Effector memory CD4-positive, alpha-beta T cell (primary cell): ENCODE data around the gene OGDH.
A peak's percentile ranks its signal among the peaks of the same experiment; 100 is the strongest.

Experiments used
- DNase-seq, 3 donors: peaks; one replicate each; pipeline ENCODE4 v3.0.0-alpha.2; 2020
- H3K27ac ChIP-seq: 2 replicates; pipeline ENCODE4 v1.7.0; 2013; ENCODE audit warnings: mild to moderate bottlenecking, low read length, moderate library complexity; ENCODE audit not compliant: insufficient read depth, poor library complexity, severe bottlenecking
- H3K27me3 ChIP-seq: replicated peaks from 2 replicates; pipeline ENCODE4 v1.7.0; 2013; ENCODE audit warnings: mild to moderate bottlenecking, low read length; ENCODE audit not compliant: insufficient read depth, control insufficient read depth, poor library complexity, severe bottlenecking
- H3K36me3 ChIP-seq: 2 replicates; pipeline ENCODE4 v1.7.0; 2013; ENCODE audit warnings: mild to moderate bottlenecking, low read length, moderate library complexity; ENCODE audit not compliant: control insufficient read depth, insufficient read depth
- H3K4me1 ChIP-seq: 2 replicates; pipeline ENCODE4 v1.7.0; 2013; ENCODE audit warnings: low read length, mild to moderate bottlenecking; ENCODE audit not compliant: control insufficient read depth, insufficient read depth, poor library complexity, severe bottlenecking
- H3K4me3 ChIP-seq: 2 replicates; pipeline ENCODE4 v1.7.0; 2013; ENCODE audit warnings: low read length, low read depth, mild to moderate bottlenecking; ENCODE audit not compliant: insufficient read depth, poor library complexity, severe bottlenecking
- H3K9me3 ChIP-seq: 2 replicates; pipeline ENCODE4 v1.7.0; 2013; ENCODE audit warnings: mild to moderate bottlenecking, low read length, moderate library complexity; ENCODE audit not compliant: control insufficient read depth

Gene OGDH

GRCh38 chr7:44629829-44630522, 23.5 kb downstream of the OGDH start:
- Histone ChIP-seq H3K27me3 (no peaks in the 10 kb centered on the region), H3K27ac (peak overlapping the region; percentile 98), H3K4me3 (no peak overlapping the region), H3K36me3 (peaks cover 8% of the 10 kb centered on the region), H3K4me1 (peaks cover 78% of the 10 kb centered on the region), H3K9me3 (no peaks in the 10 kb centered on the region)
- DNase-seq = no peak

- Histone ChIP-seq H3K4me1 (peaks cover 78% of the 10 kb centered on the region), H3K27ac (peak overlapping the region; percentile 98), H3K27me3 (no peaks in the 10 kb centered on the region), H3K4me3 (no peak overlapping the region), H3K9me3 (no peaks in the 10 kb centered on the region), H3K36me3 (peaks cover 8% of the 10 kb centered on the region)
- DNase-seq = no peak
Observed at GRCh38 chr7:44630792-44631457, 24.5 kb downstream of the OGDH start.

- H3K4me1 ChIP-seq = peaks cover 78% of the 10 kb centered on the region
- peak overlapping the region; percentile 98 for H3K27ac ChIP-seq
- H3K4me3 ChIP-seq = peak overlapping the region; percentile 22
- peak in 2 of 3 donors; percentile 26 to 45 for DNase-seq
- peaks cover 3% of the 10 kb centered on the region for H3K36me3 ChIP-seq
- H3K9me3 ChIP-seq = no peaks in the 10 kb centered on the region
- H3K27me3 ChIP-seq = no peaks in the 10 kb centered on the region
Observed at GRCh38 chr7:44631458-44632115, 25.2 kb downstream of the OGDH start.

GRCh38 chr7:44632196-44632595, 25.8 kb downstream of the OGDH start:
- no peaks in the 10 kb centered on the region for H3K36me3 ChIP-seq
- H3K9me3 ChIP-seq = no peaks in the 10 kb centered on the region
- no peaks in the 10 kb centered on the region for H3K27me3 ChIP-seq
- peak overlapping the region; percentile 98 for H3K27ac ChIP-seq
- H3K4me3 ChIP-seq = peak overlapping the region; percentile 22
- no peak for DNase-seq
- H3K4me1 ChIP-seq = peaks cover 82% of the 10 kb centered on the region

- Histone ChIP-seq H3K27me3 (no peaks in the 10 kb centered on the region), H3K27ac (peak overlapping the region; percentile 98), H3K9me3 (no peaks in the 10 kb centered on the region), H3K4me1 (peaks cover 96% of the 10 kb centered on the region), H3K4me3 (no peak overlapping the region), H3K36me3 (no peaks in the 10 kb centered on the region)
- peak; percentile 70 to 75 (median 75) for DNase-seq
Observed at GRCh38 chr7:44633254-44634186, 27.1 kb downstream of the OGDH start.

- H3K27me3 ChIP-seq = no peaks in the 10 kb centered on the region
- no peak overlapping the region for H3K4me3 ChIP-seq
- H3K36me3 ChIP-seq = no peaks in the 10 kb centered on the region
- H3K4me1 ChIP-seq = peaks cover 99% of the 10 kb centered on the region
- DNase-seq = no peak
- no peaks in the 10 kb centered on the region for H3K9me3 ChIP-seq
- peak overlapping the region; percentile 98 for H3K27ac ChIP-seq
Observed at GRCh38 chr7:44634187-44634838, 27.9 kb downstream of the OGDH start.

- peak overlapping the region; percentile 98 for H3K27ac ChIP-seq
- H3K9me3 ChIP-seq = no peaks in the 10 kb centered on the region
- H3K4me1 ChIP-seq = peaks cover 100% of the 10 kb centered on the region
- H3K4me3 ChIP-seq = no peak overlapping the region
- peak in 1 of 3 donors; percentile 16 for DNase-seq
- no peaks in the 10 kb centered on the region for H3K36me3 ChIP-seq
- H3K27me3 ChIP-seq = no peaks in the 10 kb centered on the region
Observed at GRCh38 chr7:44634839-44635591, 28.6 kb downstream of the OGDH start.

- H3K27ac ChIP-seq = peak overlapping the region; percentile 98
- no peaks in the 10 kb centered on the region for H3K9me3 ChIP-seq
- no peaks in the 10 kb centered on the region for H3K36me3 ChIP-seq
- H3K4me1 ChIP-seq = peaks cover 97% of the 10 kb centered on the region
- no peak for DNase-seq
- no peaks in the 10 kb centered on the region for H3K27me3 ChIP-seq
- no peak overlapping the region for H3K4me3 ChIP-seq
Observed at GRCh38 chr7:44636041-44636584, 29.7 kb downstream of the OGDH start.
